ENCODE data around the gene SIGLEC6.

- TF ChIP-seq POLR2A (IDR thresholded peaks at IDR 0.05) (no peak), CTCF (IDR thresholded peaks at IDR 0.05) (peak; percentile 67 to 87 (median 84)), EP300 (IDR thresholded peaks at IDR 0.05; ENCODE audit: low read depth) (no peak)
Measured at GRCh38 chr19:51473009-51473707, 58.3 kb downstream of the SIGLEC6 start.

Data from transverse colon (tissue), 3 donors.